Ovary (tissue), 9 donors: ENCODE results near the gene HOXC4. TPM values are rescaled to one million over a fixed set of nuclear protein-coding genes. Genes with fewer than 3 reads are reported as not detected.

Experiments
- DNase-seq, 5 donors: peaks; one replicate each; pipeline ENCODE4 v3.0.0-alpha.2; 2019 to 2020
- H3K27ac ChIP-seq, 2 donors: fragments of 200-600 bp; one replicate each; pipeline versions ENCODE4 v1.5.1 to v1.8.0; 2019 to 2022
- H3K27me3 ChIP-seq: fragments of 200-600 bp; one replicate; pipeline ENCODE4 v1.8.0; 2022
- H3K36me3 ChIP-seq: fragments of 200-600 bp; sonication (generic); one replicate; pipeline ENCODE4 v1.5.1; 2019
- H3K4me1 ChIP-seq: one replicate; pipeline ENCODE4 v1.8.1; 2013; ENCODE audit warnings: mild to moderate bottlenecking, moderate library complexity; ENCODE audit not compliant: insufficient read depth
- H3K4me3 ChIP-seq: fragments of 200-600 bp; sonication (generic); one replicate; pipeline ENCODE4 v1.5.1; 2017
- H3K9me3 ChIP-seq, 2 donors: fragments of 200-600 bp in 1 of 2; sonication (generic) in 1 of 2; one replicate each; pipeline versions ENCODE4 v1.5.1 to v1.8.1; 2013 to 2019; ENCODE audit warnings: mild to moderate bottlenecking in 1 of 2, moderate library complexity in 1 of 2
- CTCF ChIP-seq, 3 donors: fragments of 450-650 bp in 2 of 3; fragments of 200-600 bp in 1 of 3; IDR thresholded peaks; one replicate each; pipeline versions ENCODE4 v1.5.1 to v1.8.0; 2016 to 2022; ENCODE audit warnings: antibody characterized with exemption in 3 of 3, mild to moderate bottlenecking in 1 of 3
- EP300 ChIP-seq: sonication (generic); formaldehyde crosslinking; IDR thresholded peaks from one replicate; pipeline ENCODE4 v1.6.1; 2017; ENCODE audit warnings: antibody characterized with exemption
- POLR2A ChIP-seq: fragments of 450-650 bp; IDR thresholded peaks from one replicate; pipeline ENCODE4 v1.6.1; 2017; ENCODE audit warnings: antibody characterized with exemption, mild to moderate bottlenecking, moderate library complexity
- WGBS, 3 donors: extraction: QIAGEN DNeasy Blood & Tissue Kit in 1 of 3; methylation state at CpG; one replicate each; pipeline versions ENCODE4 v1.1.5 to v1.1.7; 2013 to 2017; 5-methylcytosine and 5-hydroxymethylcytosine counted together
- intact Hi-C, 4 donors: fragments of 100-400 bp; cut with DNase I; formaldehyde crosslinking; loops; one replicate each; pipeline versions ENCODE4 v1.11.0 to v1.15.1; 2022 to 2023
- polyA plus RNA-seq, 2 donors: library from polyadenylated mRNA; stranded (reverse); fragments of 200-250 nt in 1 of 2; fragments of 350-450 nt in 1 of 2; fragmentation: Illumina TruSeq in 1 of 2; extraction: RNeasy Lipid Tissue Mini Kit (QIAGEN cat#74804) in 1 of 2; gene quantifications; one replicate each; pipeline ENCODE4 v1.2.3, GENCODE V29; 2013 to 2014
- total RNA-seq, 7 donors: library from RNA; depleted of rRNA in 2 of 7; stranded (reverse); fragments of >200 nt in 2 of 7; fragmentation: NEBNext Ultra II Directional in 3 of 7; extraction: Animal tissue kit (Norgen Biotek cat#: 25700) in 3 of 7; gene quantifications; one replicate each; pipeline versions ENCODE4 v1.1.0 to v1.2.4, GENCODE V29; 2016 to 2023
- donor health status: DM: no; HTN: no; CAD: no; lungs with moderate emphysema.
- donor health status: DM: no; HTN: no; CAD: no.
- donor health status: Bipolar disorder and iron deficiency.
- donor health status: DM: yes; HTN: yes; CAD: no.
- donor health status: DM: no; HTN: no; CAD: no.
- donor health status: DM: yes; HTN: yes; CAD: no.

Gene HOXC4
- total and polyA plus RNA-seq, 9 donors: 3.3 to 21.8 (median 11.5) TPM

GRCh38 chr12:54005853-54006558 is 47.6 kb upstream of the HOXC4 start:
- H3K27me3 ChIP-seq: no peaks in the 10 kb centered on the region
- H3K4me1 ChIP-seq: peaks cover 2% of the 10 kb centered on the region
- intact Hi-C loops: loop anchor here (2.0 to 10.0 kb wide), 5 partner anchors 186 to 369 kb away; partner anchors contain the start of gene GPR84 (in 2 of the 4)
- WGBS, 3 donors: 10 to 15% (median 11%) methylated on average over 39 of the region's 39 CpGs
- DNase-seq: peak; percentile 85 to 95 (median 93)
- peak overlapping the region in 1 of 2 donors; percentile 13 for H3K27ac ChIP-seq
- H3K4me3 ChIP-seq: peak overlapping the region; percentile 14
- no peaks in the 10 kb centered on the region for H3K36me3 ChIP-seq
- H3K9me3 ChIP-seq: no peaks in the 10 kb centered on the region
- TF ChIP-seq CTCF (IDR thresholded peaks at IDR 0.05) (peak; percentile 95 to 97 (median 96)), EP300 (no peak), POLR2A (no peak)

DNA sequence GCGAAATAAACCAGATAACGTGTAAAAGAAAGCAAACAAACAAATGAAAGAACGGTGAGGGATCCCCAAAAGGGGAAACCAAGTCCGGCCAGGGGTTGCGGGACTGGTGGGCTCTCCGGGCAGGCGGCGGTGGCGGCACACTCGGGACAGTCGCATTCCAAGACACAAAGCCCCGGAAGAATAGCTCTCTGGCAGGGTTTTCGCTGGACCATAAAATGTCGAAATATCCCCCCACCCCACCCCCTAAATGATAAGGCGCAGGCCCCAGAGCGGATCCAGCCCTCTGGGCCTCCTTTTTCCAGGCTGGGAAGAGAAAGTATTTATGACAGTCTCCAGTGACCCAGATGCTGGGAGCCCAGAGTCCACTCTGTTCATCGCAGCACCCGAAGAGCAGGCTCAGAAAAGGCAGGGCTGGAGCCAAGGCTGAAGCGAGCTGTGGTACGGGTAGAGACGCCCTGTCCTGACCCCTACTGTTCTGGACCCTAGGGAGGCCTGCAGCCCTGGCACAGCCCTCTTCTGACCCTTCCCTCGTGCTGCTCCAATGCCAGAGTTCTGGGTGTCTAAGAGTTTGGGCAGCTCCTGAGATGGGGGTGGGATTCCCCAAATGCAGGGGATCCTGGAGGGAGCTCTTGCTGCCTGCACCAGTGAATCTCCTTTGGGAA is 46.9 kb upstream of the HOXC4 start:
- H3K27ac ChIP-seq: peak overlapping the region in 1 of 2 donors; percentile 13
- intact Hi-C loops: loop anchor here in 3 of 4 donors (2.0 to 10.0 kb wide), 5 partner anchors 186 to 368 kb away; partner anchors contain the start of gene GPR84 (in 2 of the 3)
- H3K9me3 ChIP-seq: no peaks in the 10 kb centered on the region
- no peaks in the 10 kb centered on the region for H3K27me3 ChIP-seq
- peak overlapping the region; percentile 14 for H3K4me3 ChIP-seq
- H3K4me1 ChIP-seq: peaks cover 2% of the 10 kb centered on the region
- no peak for DNase-seq
- WGBS, 3 donors: 64 to 78% (median 69%) methylated on average over 22 of the region's 22 CpGs
- H3K36me3 ChIP-seq: no peaks in the 10 kb centered on the region
- TF ChIP-seq CTCF (IDR thresholded peaks at IDR 0.05) (no peak), EP300 (no peak), POLR2A (no peak)

DNA sequence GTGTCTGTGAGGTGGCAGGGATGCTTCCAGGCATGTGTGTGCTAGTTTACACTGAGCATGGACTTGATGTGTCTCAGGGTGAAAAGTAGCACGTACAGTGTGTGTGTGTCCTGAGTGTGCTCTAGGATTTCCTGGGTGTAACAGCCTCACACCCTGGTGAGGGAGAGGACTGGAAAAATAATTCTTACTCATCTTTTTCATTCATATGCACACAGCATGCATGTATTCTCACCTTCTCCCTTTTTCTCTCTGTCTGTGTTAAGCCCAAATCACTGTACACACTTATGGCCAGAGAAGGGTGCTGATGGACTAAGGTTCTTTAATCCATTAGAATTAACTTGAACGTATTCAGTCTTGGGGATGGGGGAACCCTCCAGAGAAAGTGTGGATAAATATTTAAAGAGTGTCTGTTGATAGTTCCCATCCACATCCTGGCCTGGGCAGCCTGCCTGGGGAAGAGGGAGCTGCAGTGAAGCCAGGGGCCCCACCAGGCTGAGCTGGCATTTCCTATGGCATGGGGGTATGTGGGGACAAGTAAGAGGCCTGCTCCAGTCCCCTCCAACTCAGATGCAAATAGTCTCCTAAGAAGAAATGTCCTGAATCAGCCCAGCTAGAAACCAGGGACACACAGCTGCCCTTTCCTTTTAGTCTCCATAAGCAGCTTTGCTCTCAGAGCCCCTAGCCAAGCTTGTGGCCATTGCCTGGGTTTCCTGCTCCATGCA is 45.9 kb upstream of the HOXC4 start:
- H3K36me3 ChIP-seq: no peaks in the 10 kb centered on the region
- no peaks in the 10 kb centered on the region for H3K9me3 ChIP-seq
- 67 to 87% (median 82%) methylated on average over 2 of the region's 2 CpGs for WGBS, 3 donors
- no peak overlapping the region for H3K4me3 ChIP-seq
- intact Hi-C loops: loop anchor here in 3 of 4 donors (2.0 to 10.0 kb wide), 6 partner anchors 185 to 367 kb away; partner anchors contain the start of gene GPR84 (in 2 of the 3)
- TF ChIP-seq CTCF (IDR thresholded peaks at IDR 0.05): no peak
- TF ChIP-seq EP300: no peak
- TF ChIP-seq POLR2A: no peak
- DNase-seq: peak in 1 of 5 donors; percentile 35
- no peaks in the 10 kb centered on the region for H3K27me3 ChIP-seq
- peaks cover 2% of the 10 kb centered on the region for H3K4me1 ChIP-seq
- no peak overlapping the region for H3K27ac ChIP-seq

GRCh38 chr12:54008260-54008552 is 45.4 kb upstream of the HOXC4 start:
- Histone ChIP-seq H3K4me3 (no peak overlapping the region), H3K36me3 (no peaks in the 10 kb centered on the region), H3K27me3 (no peaks in the 10 kb centered on the region), H3K4me1 (peaks cover 2% of the 10 kb centered on the region), H3K9me3 (no peaks in the 10 kb centered on the region), H3K27ac (peak overlapping the region in 1 of 2 donors; percentile 47)
- peak in 1 of 5 donors; percentile 40 for DNase-seq
- intact Hi-C loops: loop anchor here in 3 of 4 donors (2.0 to 10.0 kb wide), 4 partner anchors 184 to 367 kb away; partner anchors contain the start of gene GPR84 (in 2 of the 3)
- no peak for TF ChIP-seq EP300
- TF ChIP-seq CTCF (IDR thresholded peaks at IDR 0.05): no peak
- TF ChIP-seq POLR2A: no peak
- 64 to 69% (median 66%) methylated on average over 2 of the region's 2 CpGs for WGBS, 3 donors
